Sigmoid colon (tissue), 7 donors: ENCODE results near the gene GGT6. TPM values are rescaled to one million over a fixed set of nuclear protein-coding genes. Genes with fewer than 3 reads are reported as not detected.
"Not testable (repeated sequence)": the region's sequence is repeated elsewhere in the genome, so short reads cannot be mapped to it uniquely, and the experiment has no call there.

ENCODE experiments used
- DNase-seq: peaks from one replicate; pipeline ENCODE4 v3.0.0-alpha.2; 2019
- H3K27ac ChIP-seq, 4 donors: fragments of 200-600 bp; sonication (generic); one replicate each; pipeline ENCODE4 v1.5.1; 2016 to 2019; ENCODE audit warnings: mild to moderate bottlenecking in 1 of 4
- H3K27me3 ChIP-seq, 3 donors: fragments of 200-600 bp; sonication (generic); one replicate each; pipeline ENCODE4 v1.5.1; 2019; ENCODE audit warnings: mild to moderate bottlenecking in 1 of 3
- H3K36me3 ChIP-seq, 4 donors: fragments of 200-600 bp; sonication (generic); one replicate each; pipeline ENCODE4 v1.5.1; 2016 to 2019
- H3K4me1 ChIP-seq, 4 donors: fragments of 200-600 bp; sonication (generic); one replicate each; pipeline ENCODE4 v1.5.1; 2017 to 2019
- H3K4me3 ChIP-seq, 4 donors: fragments of 200-600 bp; sonication (generic); one replicate each; pipeline ENCODE4 v1.5.1; 2017 to 2019; ENCODE audit warnings: mild to moderate bottlenecking in 2 of 4, moderate library complexity in 1 of 4
- H3K9me3 ChIP-seq, 4 donors: fragments of 200-600 bp in 3 of 4; sonication (generic) in 3 of 4; one replicate each; pipeline versions ENCODE4 v1.5.1 to v1.6.1; 2013 to 2019
- CTCF ChIP-seq, 4 experiments: fragments of 450-650 bp in 3 of 4; fragments of 200-600 bp in 1 of 4; IDR thresholded peaks; one replicate each; pipeline ENCODE4 v1.5.1; 2016 to 2019; ENCODE audit warnings: antibody characterized with exemption in 4 of 4, mild to moderate bottlenecking in 3 of 4, moderate library complexity in 2 of 4
- EP300 ChIP-seq, 4 donors: sonication (generic); formaldehyde crosslinking; IDR thresholded peaks; one replicate each; pipeline ENCODE4 v1.6.1; 2017; ENCODE audit warnings: antibody characterized with exemption in 4 of 4
- POLR2A ChIP-seq, 2 donors: fragments of 450-650 bp; IDR thresholded peaks; one replicate each; pipeline ENCODE4 v1.6.1; 2016; ENCODE audit warnings: antibody characterized with exemption in 2 of 2, mild to moderate bottlenecking in 2 of 2, moderate library complexity in 2 of 2
- POLR2AphosphoS5 ChIP-seq, 4 donors: sonication (generic); formaldehyde crosslinking; IDR thresholded peaks; one replicate each; pipeline ENCODE4 v1.6.1; 2017; ENCODE audit warnings: antibody characterized with exemption in 4 of 4
- WGBS, 2 donors: extraction: QIAGEN DNeasy Blood & Tissue Kit; methylation state at CpG; one replicate each; pipeline ENCODE4 v1.1.7; 2013; 5-methylcytosine and 5-hydroxymethylcytosine counted together
- intact Hi-C: fragments of 100-400 bp; cut with DNase I; formaldehyde crosslinking; loops from one replicate; pipeline ENCODE4 v1.15.1; 2023
- polyA plus RNA-seq, 3 donors: library from polyadenylated mRNA; stranded (reverse); fragments of 200-250 nt; gene quantifications; one replicate each; pipeline ENCODE4 v1.2.3, GENCODE V29; 2013
- total RNA-seq, 4 donors: library from RNA; depleted of rRNA; stranded (reverse); fragments of >200 nt; gene quantifications; one replicate each; pipeline ENCODE4 v1.1.0, GENCODE V29; 2016
- donor health status: healthy with polysubstance abuse.
- donor health status: Bipolar disorder and iron deficiency.
- donor health status: healthy.

Gene GGT6
- total and polyA plus RNA-seq, 7 donors, result 0.71 to 94.4 (median 22.2) TPM; not detected in 2

GRCh38 chr17:4592240-4593005 lies 32.0 kb upstream of the GGT6 start:
- WGBS, 2 donors, result 86 to 88% methylated on average over 11 of the region's 11 CpGs
- no peaks in the 10 kb centered on the region for H3K36me3 ChIP-seq
- H3K27ac ChIP-seq, result peak overlapping the region in 1 of 4 donors; percentile 8
- no peak overlapping the region for H3K4me3 ChIP-seq
- no peaks in the 10 kb centered on the region for H3K27me3 ChIP-seq
- H3K9me3 ChIP-seq, result no peaks in the 10 kb centered on the region
- intact Hi-C loops, result no loop called here
- no peak for DNase-seq
- no peaks in the 10 kb centered on the region for H3K4me1 ChIP-seq
- TF ChIP-seq EP300 (IDR thresholded peaks at IDR 0.05) (no peak), POLR2AphosphoS5 (IDR thresholded peaks at IDR 0.05) (no peak), CTCF (IDR thresholded peaks at IDR 0.05) (no peak), POLR2A (IDR thresholded peaks at IDR 0.05) (no peak)

- no peak for DNase-seq
- 50 to 73% methylated on average over 12 of the region's 12 CpGs for WGBS, 2 donors
- Histone ChIP-seq H3K4me3 (no peak overlapping the region), H3K4me1 (no peaks in the 10 kb centered on the region), H3K36me3 (no peaks in the 10 kb centered on the region), H3K27me3 (no peaks in the 10 kb centered on the region), H3K9me3 (no peaks in the 10 kb centered on the region), H3K27ac (no peak overlapping the region)
- TF ChIP-seq POLR2AphosphoS5 (IDR thresholded peaks at IDR 0.05) (no peak), POLR2A (IDR thresholded peaks at IDR 0.05) (no peak)
- intact Hi-C loops, result no loop called here
These were observed 31.2 kb upstream of the GGT6 start for GRCh38 chr17:4591529-4591928.

GRCh38 chr17:4590981-4591453 lies 30.6 kb upstream of the GGT6 start:
- no peak overlapping the region for H3K27ac ChIP-seq
- TF ChIP-seq POLR2A (IDR thresholded peaks at IDR 0.05), result no peak
- no peak for TF ChIP-seq EP300 (IDR thresholded peaks at IDR 0.05)
- no peak for TF ChIP-seq CTCF (IDR thresholded peaks at IDR 0.05)
- no peak for TF ChIP-seq POLR2AphosphoS5 (IDR thresholded peaks at IDR 0.05)
- H3K36me3 ChIP-seq, result no peaks in the 10 kb centered on the region
- H3K27me3 ChIP-seq, result no peaks in the 10 kb centered on the region
- 51 to 81% methylated on average over 10 of the region's 10 CpGs for WGBS, 2 donors
- peak; percentile 60 for DNase-seq
- no peaks in the 10 kb centered on the region for H3K9me3 ChIP-seq
- H3K4me3 ChIP-seq, result no peak overlapping the region
- intact Hi-C loops, result no loop called here
- no peaks in the 10 kb centered on the region for H3K4me1 ChIP-seq

- H3K27me3 ChIP-seq, H3K9me3 ChIP-seq, H3K36me3 ChIP-seq, H3K27ac ChIP-seq, intact Hi-C loops, H3K4me1 ChIP-seq, DNase-seq, H3K4me3 ChIP-seq: not testable (repeated sequence)
- 68 to 79% methylated on average over 11 of the region's 11 CpGs for WGBS, 2 donors
These were observed 29.7 kb upstream of the GGT6 start for GRCh38 chr17:4590042-4590441.

GRCh38 chr17:4588898-4589625 lies 28.7 kb upstream of the GGT6 start:
- Histone ChIP-seq H3K36me3 (no peaks in the 10 kb centered on the region), H3K27me3 (peaks cover 13 to 18% (median 13%) of the 10 kb centered on the region in 3 donors), H3K4me3 (no peak overlapping the region), H3K4me1 (peaks cover 0 to 11% (median 10%) of the 10 kb centered on the region in 4 donors), H3K9me3 (no peaks in the 10 kb centered on the region), H3K27ac (no peak overlapping the region)
- WGBS, 2 donors, result 67 to 84% methylated on average over 22 of the region's 22 CpGs
- no peak for TF ChIP-seq POLR2A (IDR thresholded peaks at IDR 0.05)
- no peak for TF ChIP-seq EP300 (IDR thresholded peaks at IDR 0.05)
- TF ChIP-seq CTCF (IDR thresholded peaks at IDR 0.05), result no peak
- TF ChIP-seq POLR2AphosphoS5 (IDR thresholded peaks at IDR 0.05), result no peak
- intact Hi-C loops, result no loop called here
- no peak for DNase-seq
